BE2C (cell line): Measurements from ENCODE around the gene PLCH2.

Experiments
- DNase-seq: peaks from one replicate; pipeline ENCODE4 v3.0.0-alpha.2; 2020
- H3K27me3 ChIP-seq: fragments of 250-450 bp; sonication (Bioruptor Pico); 2 replicates; pipeline ENCODE4 v1.5.1; 2020; ENCODE audit warnings: mild to moderate bottlenecking
- H3K36me3 ChIP-seq: fragments of 250-450 bp; sonication (Bioruptor Pico); 2 replicates; pipeline ENCODE4 v1.5.1; 2020; ENCODE audit warnings: mild to moderate bottlenecking
- H3K4me1 ChIP-seq: fragments of 250-450 bp; sonication (Bioruptor Pico); 2 replicates; pipeline ENCODE4 v1.5.1; 2020
- H3K4me3 ChIP-seq: 2 replicates; pipeline ENCODE4 v1.5.1; 2011; ENCODE audit warnings: low read depth, low read length
- H3K9me3 ChIP-seq: fragments of 250-450 bp; sonication (Bioruptor Pico); 2 replicates; pipeline ENCODE4 v1.5.1; 2020
- TF ChIP-seq, protein P1 (sequence below): IDR thresholded peaks from 2 replicates; pipeline ENCODE4 v1.5.1; 2012; ENCODE audit warnings: mild to moderate bottlenecking, low read depth, low read length

Gene PLCH2

DNA sequence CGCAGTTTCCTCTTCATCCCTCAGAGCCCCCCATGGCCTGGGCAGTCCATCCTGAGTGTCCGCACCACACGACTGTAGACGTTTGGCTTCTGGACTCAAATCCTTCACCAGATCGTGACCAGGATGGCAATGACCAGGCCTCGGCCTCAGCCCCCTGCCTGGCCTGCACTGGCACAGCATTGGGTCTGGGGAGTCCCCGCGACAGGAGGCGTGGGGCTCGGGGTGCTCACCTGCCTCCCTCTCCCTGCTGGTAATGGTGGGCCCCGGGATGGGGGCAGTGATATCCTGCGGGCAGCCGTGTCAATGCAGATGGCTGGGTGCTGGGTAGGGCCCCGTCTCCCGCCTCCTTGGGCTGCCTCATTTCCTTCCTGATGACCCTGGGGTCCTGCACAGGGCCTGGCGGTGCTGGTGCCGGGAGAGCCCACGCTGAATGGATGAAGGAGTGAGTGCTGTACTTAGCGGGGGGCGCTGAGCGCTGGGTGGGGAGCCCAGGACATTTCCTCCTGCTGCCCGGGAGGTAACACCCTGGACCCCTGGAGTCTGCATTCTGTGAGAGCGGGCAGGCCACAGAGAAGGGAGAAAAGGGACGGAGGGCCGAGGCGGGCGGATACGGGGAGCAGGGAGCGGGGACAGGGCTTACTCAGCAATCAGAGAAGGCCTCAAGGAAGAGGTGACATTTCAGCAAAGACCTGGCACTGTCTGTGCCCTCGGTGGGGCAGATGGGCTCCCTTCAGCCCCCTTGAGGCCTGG lies 78.0 kb downstream of the PLCH2 start:
- Histone ChIP-seq H3K27me3 (no peaks in the 10 kb centered on the region), H3K9me3 (no peaks in the 10 kb centered on the region), H3K36me3 (no peaks in the 10 kb centered on the region), H3K4me1 (peaks cover 3% of the 10 kb centered on the region; the same call in 1 of the 2 replicates), H3K4me3 (no peak overlapping the region)
- DNase-seq: no peak
- TF ChIP-seq, protein P1, sequence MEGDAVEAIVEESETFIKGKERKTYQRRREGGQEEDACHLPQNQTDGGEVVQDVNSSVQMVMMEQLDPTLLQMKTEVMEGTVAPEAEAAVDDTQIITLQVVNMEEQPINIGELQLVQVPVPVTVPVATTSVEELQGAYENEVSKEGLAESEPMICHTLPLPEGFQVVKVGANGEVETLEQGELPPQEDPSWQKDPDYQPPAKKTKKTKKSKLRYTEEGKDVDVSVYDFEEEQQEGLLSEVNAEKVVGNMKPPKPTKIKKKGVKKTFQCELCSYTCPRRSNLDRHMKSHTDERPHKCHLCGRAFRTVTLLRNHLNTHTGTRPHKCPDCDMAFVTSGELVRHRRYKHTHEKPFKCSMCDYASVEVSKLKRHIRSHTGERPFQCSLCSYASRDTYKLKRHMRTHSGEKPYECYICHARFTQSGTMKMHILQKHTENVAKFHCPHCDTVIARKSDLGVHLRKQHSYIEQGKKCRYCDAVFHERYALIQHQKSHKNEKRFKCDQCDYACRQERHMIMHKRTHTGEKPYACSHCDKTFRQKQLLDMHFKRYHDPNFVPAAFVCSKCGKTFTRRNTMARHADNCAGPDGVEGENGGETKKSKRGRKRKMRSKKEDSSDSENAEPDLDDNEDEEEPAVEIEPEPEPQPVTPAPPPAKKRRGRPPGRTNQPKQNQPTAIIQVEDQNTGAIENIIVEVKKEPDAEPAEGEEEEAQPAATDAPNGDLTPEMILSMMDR: no peak

DNA sequence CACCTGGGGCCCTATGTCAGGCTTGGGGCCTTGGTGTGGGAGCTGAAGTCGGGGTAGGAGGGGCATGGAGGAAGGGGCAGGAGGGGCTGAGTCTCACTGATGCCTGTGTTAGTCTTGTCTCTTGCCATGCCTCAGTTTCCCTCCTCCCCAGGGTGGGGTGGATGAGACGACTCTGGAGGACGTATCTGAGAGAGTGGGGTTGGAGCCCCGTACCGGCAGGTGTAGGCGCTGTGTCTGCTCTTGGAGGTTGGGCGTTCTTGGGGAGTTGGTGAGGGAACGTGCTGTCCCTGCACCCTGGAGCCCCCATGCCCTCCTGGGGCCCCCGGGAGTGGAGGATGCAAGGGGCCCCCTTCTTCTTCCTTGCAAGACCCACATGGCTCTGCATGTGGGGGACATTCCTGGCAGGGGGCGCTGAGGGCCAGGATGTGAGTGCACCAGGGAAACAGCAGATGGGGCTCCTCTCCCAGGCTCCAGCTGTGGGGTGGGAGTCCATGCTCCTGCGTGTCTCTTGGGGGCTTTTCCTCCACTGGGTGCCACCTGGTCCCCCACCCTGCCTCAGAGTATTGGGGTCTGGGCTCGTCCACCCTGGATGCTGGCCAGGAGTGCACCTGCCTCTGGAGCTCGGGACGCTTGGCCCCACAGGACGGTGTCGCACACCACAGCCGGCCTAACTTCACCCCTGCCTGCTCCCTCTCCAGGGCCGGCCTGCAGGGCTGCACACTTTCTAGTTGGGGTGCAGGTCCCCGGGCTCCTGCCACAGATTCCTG lies 78.7 kb downstream of the PLCH2 start:
- Histone ChIP-seq H3K4me3 (no peak overlapping the region), H3K4me1 (peaks cover 3% of the 10 kb centered on the region; the same call in 1 of the 2 replicates), H3K27me3 (no peaks in the 10 kb centered on the region), H3K9me3 (no peaks in the 10 kb centered on the region), H3K36me3 (no peaks in the 10 kb centered on the region)
- DNase-seq: no peak
- TF ChIP-seq, protein P1: peak; percentile 56
